Smooth muscle cell (in vitro differentiated cells): ENCODE results near the gene ANKRD50. TPM values are rescaled to one million over a fixed set of nuclear protein-coding genes. Genes with fewer than 3 reads are reported as not detected.
A peak's percentile ranks its signal among the peaks of the same experiment; 100 is the strongest.

Experiments used
- DNase-seq: peaks from one replicate; lab custom pipeline; 2025; ENCODE audit not compliant: unreplicated experiment; lab: John Stamatoyannopoulos, UW
- H2AFZ ChIP-seq: fragments of 200-600 bp; sonication (generic); 2 replicates; pipeline ENCODE4 v1.6.0; 2016; ENCODE audit warnings: antibody characterized with exemption, low read depth, mild to moderate bottlenecking
- H3F3A ChIP-seq: fragments of 200-600 bp; sonication (generic); 2 replicates; pipeline ENCODE4 v1.6.0; 2017; ENCODE audit warnings: antibody characterized with exemption, low read depth
- H3K27ac ChIP-seq: fragments of 200-600 bp; sonication (generic); 2 replicates; pipeline ENCODE4 v1.5.1; 2016; ENCODE audit warnings: low read depth, mild to moderate bottlenecking
- H3K27me3 ChIP-seq: fragments of 200-600 bp; sonication (generic); 2 replicates; pipeline ENCODE4 v1.6.1; 2016; ENCODE audit warnings: low read depth, mild to moderate bottlenecking
- H3K36me3 ChIP-seq: fragments of 200-600 bp; sonication (generic); 2 replicates; pipeline ENCODE4 v1.5.1; 2016; ENCODE audit warnings: low read depth
- H3K4me1 ChIP-seq: fragments of 200-600 bp; sonication (generic); 2 replicates; pipeline ENCODE4 v1.5.1; 2016; ENCODE audit warnings: low read depth
- H3K4me2 ChIP-seq: fragments of 200-600 bp; sonication (generic); 2 replicates; pipeline ENCODE4 v1.6.0; 2016; ENCODE audit warnings: mild to moderate bottlenecking
- H3K4me3 ChIP-seq: fragments of 200-600 bp; sonication (generic); 2 replicates; pipeline ENCODE4 v1.5.1; 2016; ENCODE audit warnings: mild to moderate bottlenecking
- H3K79me2 ChIP-seq: fragments of 200-600 bp; sonication (generic); 2 replicates; pipeline ENCODE4 v1.6.0; 2016; ENCODE audit warnings: low read depth, mild to moderate bottlenecking
- H3K9ac ChIP-seq: fragments of 200-600 bp; sonication (generic); 2 replicates; pipeline ENCODE4 v1.6.0; 2016; ENCODE audit warnings: low read depth
- H3K9me3 ChIP-seq: fragments of 200-600 bp; sonication (generic); replicated peaks from 2 replicates; pipeline ENCODE4 v1.5.1; 2016; ENCODE audit warnings: low read depth
- H4K20me1 ChIP-seq: fragments of 200-600 bp; sonication (generic); 2 replicates; pipeline ENCODE4 v1.6.0; 2016; ENCODE audit warnings: low read depth
- WGBS: methylation state at CpG from one replicate; pipeline ENCODE4 v1.1.7; 2016; ENCODE audit warnings: low lambda C conversion rate; 5-methylcytosine and 5-hydroxymethylcytosine counted together
- polyA plus RNA-seq: library from polyadenylated mRNA; unstranded; fragments of >200 nt; fragmentation: Nextera tagmentation; extraction: Ambion mirVana; gene quantifications from 2 replicates; pipeline ENCODE4 v1.2.1, GENCODE V29; 2016
- total RNA-seq: library from RNA; depleted of rRNA; stranded (reverse); fragments of >200 nt; gene quantifications from 2 replicates; pipeline ENCODE4 v1.2.3, GENCODE V29; 2014
- TF ChIP-seq, protein P1 (sequence below): fragments of 200-600 bp; sonication (generic); IDR thresholded peaks from 2 replicates; pipeline ENCODE4 v1.5.1; 2017; ENCODE audit warnings: borderline replicate concordance, mild to moderate bottlenecking, antibody characterized with exemption; ENCODE audit not compliant: insufficient read depth, poor library complexity, severe bottlenecking

Gene ANKRD50
- total and polyA plus RNA-seq, 2 experiments from 2014 or later: 6.0 to 31.1 TPM

DNA sequence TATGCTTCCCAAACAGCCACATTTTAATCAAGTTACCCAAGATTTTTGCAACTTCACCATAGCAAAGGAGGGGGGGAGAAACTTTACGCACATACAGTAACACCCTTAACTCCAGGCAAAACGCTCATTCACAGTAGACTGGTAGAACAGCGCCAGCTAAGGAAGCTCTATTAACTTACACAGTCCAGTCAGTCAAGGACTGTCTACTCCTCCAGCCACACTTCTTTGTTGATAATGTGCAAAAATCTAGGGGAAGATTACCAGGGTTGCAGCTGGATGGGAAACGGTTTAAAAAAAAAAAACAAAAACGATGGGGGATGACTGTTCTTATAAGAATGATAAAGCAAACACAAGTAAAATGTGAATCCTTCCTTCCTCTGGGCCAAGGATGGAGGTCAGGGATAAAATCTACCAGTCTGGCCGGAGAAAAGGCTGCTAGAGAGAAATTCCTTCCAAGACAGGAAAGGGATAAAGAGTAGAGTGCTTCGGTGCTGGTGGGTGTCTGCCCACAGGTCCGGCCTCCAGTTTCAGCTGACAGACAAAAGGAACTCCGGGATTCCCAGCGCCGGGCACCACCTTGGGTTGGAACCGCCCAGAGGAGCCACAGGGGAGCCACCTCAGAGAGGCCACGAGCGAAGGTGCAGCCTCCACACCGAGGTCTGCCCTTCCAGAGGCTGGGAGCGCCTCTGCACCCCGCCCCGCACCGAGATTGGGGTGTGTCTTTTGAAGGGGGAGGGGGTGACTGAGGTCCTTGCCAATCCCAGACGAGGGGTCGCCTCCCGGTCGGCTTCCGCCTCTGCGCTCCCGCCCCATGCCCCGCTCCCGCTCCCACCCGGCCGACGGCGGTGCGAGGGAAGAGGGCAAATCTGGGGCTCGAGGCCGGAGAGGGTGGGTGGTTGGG is 811 bp downstream of the ANKRD50 start:
- peak overlapping the region; percentile 95 for H3K9ac ChIP-seq
- H4K20me1 ChIP-seq: peaks cover 47% of the 10 kb centered on the region
- peaks cover 47% of the 10 kb centered on the region for H3K79me2 ChIP-seq
- H3K4me2 ChIP-seq: peak overlapping the region; percentile 89
- no peaks in the 10 kb centered on the region for H3K27me3 ChIP-seq
- no peak for DNase-seq
- H3K9me3 ChIP-seq: no peaks in the 10 kb centered on the region
- H3K27ac ChIP-seq: peak overlapping the region; percentile 98
- TF ChIP-seq, protein P1, sequence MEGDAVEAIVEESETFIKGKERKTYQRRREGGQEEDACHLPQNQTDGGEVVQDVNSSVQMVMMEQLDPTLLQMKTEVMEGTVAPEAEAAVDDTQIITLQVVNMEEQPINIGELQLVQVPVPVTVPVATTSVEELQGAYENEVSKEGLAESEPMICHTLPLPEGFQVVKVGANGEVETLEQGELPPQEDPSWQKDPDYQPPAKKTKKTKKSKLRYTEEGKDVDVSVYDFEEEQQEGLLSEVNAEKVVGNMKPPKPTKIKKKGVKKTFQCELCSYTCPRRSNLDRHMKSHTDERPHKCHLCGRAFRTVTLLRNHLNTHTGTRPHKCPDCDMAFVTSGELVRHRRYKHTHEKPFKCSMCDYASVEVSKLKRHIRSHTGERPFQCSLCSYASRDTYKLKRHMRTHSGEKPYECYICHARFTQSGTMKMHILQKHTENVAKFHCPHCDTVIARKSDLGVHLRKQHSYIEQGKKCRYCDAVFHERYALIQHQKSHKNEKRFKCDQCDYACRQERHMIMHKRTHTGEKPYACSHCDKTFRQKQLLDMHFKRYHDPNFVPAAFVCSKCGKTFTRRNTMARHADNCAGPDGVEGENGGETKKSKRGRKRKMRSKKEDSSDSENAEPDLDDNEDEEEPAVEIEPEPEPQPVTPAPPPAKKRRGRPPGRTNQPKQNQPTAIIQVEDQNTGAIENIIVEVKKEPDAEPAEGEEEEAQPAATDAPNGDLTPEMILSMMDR: no peak
- no peaks in the 10 kb centered on the region for H3F3A ChIP-seq
- H2AFZ ChIP-seq: no peak overlapping the region
- H3K4me3 ChIP-seq: peak overlapping the region; percentile 76
- peaks cover 42% of the 10 kb centered on the region for H3K4me1 ChIP-seq
- 2% methylated on average over 17 of the region's 35 CpGs for WGBS
- no peaks in the 10 kb centered on the region for H3K36me3 ChIP-seq

DNA sequence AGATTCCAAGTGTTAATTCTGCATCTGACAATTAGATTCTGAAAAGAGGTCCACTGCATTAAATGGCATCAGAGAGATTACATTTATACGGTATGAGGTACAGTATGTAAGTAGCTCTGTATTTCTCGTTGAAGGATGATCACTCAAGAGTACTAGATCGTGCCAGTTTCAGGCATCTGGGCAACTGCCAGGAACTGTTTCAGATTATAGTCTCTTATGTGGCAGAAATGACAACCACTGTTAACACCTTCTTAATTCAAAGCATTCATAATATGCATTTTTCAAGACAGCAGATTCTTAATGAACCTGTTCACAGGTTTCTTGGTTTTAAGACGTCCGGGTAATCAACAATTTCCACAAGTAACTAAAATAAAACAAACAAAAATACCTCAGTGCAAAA is 1.6 kb downstream of the ANKRD50 start:
- Histone ChIP-seq H3K27me3 (no peaks in the 10 kb centered on the region), H3K4me1 (peaks cover 42% of the 10 kb centered on the region), H3K27ac (peak overlapping the region; percentile 98), H3F3A (no peaks in the 10 kb centered on the region), H3K4me3 (peak overlapping the region; percentile 76), H3K79me2 (peaks cover 55% of the 10 kb centered on the region), H3K36me3 (no peaks in the 10 kb centered on the region), H2AFZ (no peak overlapping the region), H4K20me1 (peaks cover 56% of the 10 kb centered on the region), H3K9me3 (no peaks in the 10 kb centered on the region), H3K9ac (peak overlapping the region; percentile 95), H3K4me2 (peak overlapping the region; percentile 89)
- TF ChIP-seq, protein P1: no peak
- 36% methylated on average over 5 of the region's 5 CpGs for WGBS
- no peak for DNase-seq

DNA sequence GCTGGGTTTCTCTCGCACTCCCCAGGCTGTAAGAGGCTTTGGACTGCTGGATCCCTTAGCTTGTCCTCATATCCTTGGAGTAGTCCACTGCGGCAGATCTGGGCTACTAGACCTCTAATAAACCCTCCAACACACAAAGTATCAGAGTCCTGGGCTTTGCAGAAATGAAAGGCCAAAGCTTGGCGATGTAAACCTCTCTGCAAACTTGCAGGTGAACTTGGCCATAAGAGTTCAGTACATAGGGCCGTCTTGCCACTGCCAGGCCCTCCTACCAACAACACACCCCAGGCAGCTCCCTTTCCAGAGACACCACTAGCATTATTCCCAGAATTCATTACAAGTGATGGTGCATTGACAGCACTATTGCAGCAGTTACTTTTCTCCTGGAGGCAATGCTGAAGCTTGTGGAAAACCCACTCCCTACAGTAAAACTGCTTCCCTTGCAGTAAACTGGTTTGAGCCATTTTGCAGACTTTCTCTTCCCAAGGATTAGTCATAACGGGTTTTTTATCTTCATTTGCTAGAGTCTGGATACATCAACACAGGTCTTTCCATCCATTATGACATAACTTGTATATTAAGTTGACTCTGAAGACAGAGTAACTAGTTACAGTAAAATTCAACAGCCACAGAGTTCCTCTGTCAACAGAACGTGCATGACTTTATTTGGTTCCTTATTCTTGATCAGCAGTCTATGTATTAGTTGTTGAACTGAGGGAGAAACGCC is 2.4 kb downstream of the ANKRD50 start:
- peaks cover 42% of the 10 kb centered on the region for H3K4me1 ChIP-seq
- H3K9ac ChIP-seq: peak overlapping the region; percentile 95
- TF ChIP-seq, protein P1: no peak
- H3K79me2 ChIP-seq: peaks cover 62% of the 10 kb centered on the region
- peak overlapping the region; percentile 89 for H3K4me2 ChIP-seq
- no peaks in the 10 kb centered on the region for H3K36me3 ChIP-seq
- H3F3A ChIP-seq: no peaks in the 10 kb centered on the region
- H2AFZ ChIP-seq: no peak overlapping the region
- 49% methylated on average over 7 of the region's 7 CpGs for WGBS
- H3K27ac ChIP-seq: peak overlapping the region; percentile 98
- DNase-seq: no peak
- H3K9me3 ChIP-seq: no peaks in the 10 kb centered on the region
- H3K27me3 ChIP-seq: no peaks in the 10 kb centered on the region
- peaks cover 62% of the 10 kb centered on the region for H4K20me1 ChIP-seq
- H3K4me3 ChIP-seq: peak overlapping the region; percentile 76
